OCI-LY3 (cell line): Measurements from ENCODE around the gene BIRC6.

Source experiments
- EZH2phosphoT487 ChIP-seq: fragments of 200-600 bp; shearing (Covaris generic); IDR thresholded peaks from 2 replicates; pipeline ENCODE4 v1.6.1; 2018; ENCODE audit warnings: antibody characterized with exemption, mixed run types, low read depth
- TF ChIP-seq, protein P1 (sequence below): fragments of 200-600, 300-600 bp; sonication (generic); IDR thresholded peaks from 2 replicates; pipeline ENCODE4 v1.5.1; 2014; ENCODE audit warnings: antibody characterized with exemption, low read length, low read depth

DNA sequence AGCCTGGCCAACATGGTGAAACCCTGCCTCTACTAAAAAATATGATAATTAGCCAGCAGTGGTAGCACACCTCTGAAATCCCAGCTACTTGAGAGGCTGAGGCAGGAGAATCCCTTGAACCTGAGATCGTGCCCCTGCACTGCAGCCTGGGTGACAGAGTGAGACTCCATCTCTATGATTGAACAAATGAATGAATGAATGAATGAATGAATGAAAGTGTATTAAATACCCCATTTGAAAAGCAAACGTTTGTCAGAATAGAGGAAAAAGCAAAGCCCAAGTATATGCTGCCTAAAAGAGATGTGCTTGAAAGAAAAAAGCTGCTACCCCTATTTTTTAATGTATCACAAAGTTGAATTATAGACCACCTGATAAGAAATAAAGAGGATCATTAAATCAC is 181.9 kb downstream of the BIRC6 start:
- TF ChIP-seq, protein P1, sequence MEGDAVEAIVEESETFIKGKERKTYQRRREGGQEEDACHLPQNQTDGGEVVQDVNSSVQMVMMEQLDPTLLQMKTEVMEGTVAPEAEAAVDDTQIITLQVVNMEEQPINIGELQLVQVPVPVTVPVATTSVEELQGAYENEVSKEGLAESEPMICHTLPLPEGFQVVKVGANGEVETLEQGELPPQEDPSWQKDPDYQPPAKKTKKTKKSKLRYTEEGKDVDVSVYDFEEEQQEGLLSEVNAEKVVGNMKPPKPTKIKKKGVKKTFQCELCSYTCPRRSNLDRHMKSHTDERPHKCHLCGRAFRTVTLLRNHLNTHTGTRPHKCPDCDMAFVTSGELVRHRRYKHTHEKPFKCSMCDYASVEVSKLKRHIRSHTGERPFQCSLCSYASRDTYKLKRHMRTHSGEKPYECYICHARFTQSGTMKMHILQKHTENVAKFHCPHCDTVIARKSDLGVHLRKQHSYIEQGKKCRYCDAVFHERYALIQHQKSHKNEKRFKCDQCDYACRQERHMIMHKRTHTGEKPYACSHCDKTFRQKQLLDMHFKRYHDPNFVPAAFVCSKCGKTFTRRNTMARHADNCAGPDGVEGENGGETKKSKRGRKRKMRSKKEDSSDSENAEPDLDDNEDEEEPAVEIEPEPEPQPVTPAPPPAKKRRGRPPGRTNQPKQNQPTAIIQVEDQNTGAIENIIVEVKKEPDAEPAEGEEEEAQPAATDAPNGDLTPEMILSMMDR, result no peak
- no peak for TF ChIP-seq EZH2phosphoT487
